T-helper 1 cell treated with Interleukin-12 subunit alpha and Interleukin-12 subunit beta and Interleukin-4 antibody, amounts not matched to agents 30 ng/mL and 1 ng/mL, for 36 hours (primary cell): Measurements from ENCODE around the gene DNAH8. TPM values are rescaled to one million over a fixed set of nuclear protein-coding genes. Genes with fewer than 3 reads are reported as not detected.

Experiments
- intact Hi-C: fragments of 100-400 bp; cut with micrococcal nuclease; formaldehyde crosslinking; loops from one replicate; pipeline ENCODE4 v1.15.1; 2024
- total RNA-seq: library from RNA; stranded (reverse); gene quantifications from 2 replicates; pipeline ENCODE4 v1.2.3, GENCODE V29; 2022

DNAH8 gene
- total RNA-seq, 1 donor from 2014 or later, result 0.12 TPM

- intact Hi-C loops, result no loop called here
Measured at GRCh38 chr6:39047434-39048327, 332.6 kb downstream of the DNAH8 start.

GRCh38 chr6:39048481-39049399 lies 333.6 kb downstream of the DNAH8 start, which contains the start of gene GLP1R:
Gene GLP1R (plus strand): TSS chr6:39048781. CDS start chr6:39048841, 60 bp downstream.
- intact Hi-C loops, result no loop called here

GRCh38 chr6:39049575-39050283 lies 334.6 kb downstream of the DNAH8 start:
- intact Hi-C loops, result no loop called here

DNA sequence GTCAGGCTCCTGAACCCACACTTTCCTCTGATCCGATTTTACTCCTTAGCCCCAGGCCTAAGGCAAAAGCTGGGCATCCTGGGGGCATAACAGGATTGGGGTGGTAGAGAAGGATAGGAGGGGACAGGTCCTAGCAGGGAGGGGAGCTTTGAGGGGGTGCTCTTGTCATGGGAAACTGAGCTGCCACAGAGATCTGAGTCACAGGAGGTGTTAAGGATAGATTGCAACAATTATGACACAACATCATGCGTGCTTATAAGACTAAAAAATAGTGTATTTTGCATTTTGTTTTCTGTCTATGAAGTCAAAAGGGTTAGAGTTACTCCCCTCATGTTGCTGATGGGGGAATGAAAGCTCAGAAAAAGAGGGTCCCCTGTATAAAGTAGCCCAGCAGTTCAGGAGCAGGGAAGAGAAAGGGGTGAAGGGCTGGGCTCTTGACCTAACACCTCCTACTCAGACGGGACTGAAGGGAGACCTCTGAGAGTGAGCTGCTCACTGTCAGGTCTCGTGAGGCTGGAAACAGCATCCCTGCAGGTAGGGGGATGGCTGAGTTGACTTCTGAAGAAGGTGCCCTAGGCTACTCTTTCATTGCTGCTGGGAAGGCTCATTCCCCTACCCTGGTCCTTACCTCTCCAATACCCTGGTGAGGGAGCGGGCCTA lies 335.5 kb downstream of the DNAH8 start:
- intact Hi-C loops, result no loop called here

DNA sequence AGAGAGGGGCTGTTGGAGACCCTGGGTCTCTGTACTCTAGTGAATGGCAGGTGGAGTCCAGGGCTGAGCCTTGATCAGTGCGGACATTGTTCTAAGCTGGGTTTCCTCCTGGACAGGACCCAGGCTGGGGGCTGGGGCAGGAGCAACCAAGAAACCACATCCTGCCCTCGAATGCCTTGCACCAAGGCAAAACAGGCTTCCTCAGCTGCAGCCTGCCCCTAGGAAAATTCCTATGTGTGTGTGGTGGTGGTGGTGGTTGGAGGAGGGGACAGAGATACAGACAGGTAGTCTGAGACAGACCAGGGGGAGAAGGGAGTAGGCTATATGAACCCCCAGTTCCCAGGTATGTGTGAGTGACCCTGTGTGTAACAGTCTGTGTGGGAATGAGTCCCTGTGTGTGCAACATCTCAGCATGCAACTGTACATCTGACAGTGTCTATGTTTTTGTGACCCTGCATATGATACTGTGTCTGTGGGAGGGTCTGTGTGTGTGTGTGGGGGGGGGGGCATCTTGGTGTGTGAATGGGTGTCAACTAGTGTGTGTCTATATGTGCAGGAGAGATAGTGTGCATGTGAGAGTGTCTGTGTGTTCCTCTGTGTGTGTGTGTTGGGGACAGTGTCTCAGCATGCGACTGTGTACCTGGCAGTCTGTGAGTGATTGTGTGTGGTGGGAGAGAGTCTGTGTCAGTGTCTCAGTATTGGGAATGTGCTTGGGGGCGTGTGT lies 336.4 kb downstream of the DNAH8 start:
- intact Hi-C loops, result no loop called here

DNA sequence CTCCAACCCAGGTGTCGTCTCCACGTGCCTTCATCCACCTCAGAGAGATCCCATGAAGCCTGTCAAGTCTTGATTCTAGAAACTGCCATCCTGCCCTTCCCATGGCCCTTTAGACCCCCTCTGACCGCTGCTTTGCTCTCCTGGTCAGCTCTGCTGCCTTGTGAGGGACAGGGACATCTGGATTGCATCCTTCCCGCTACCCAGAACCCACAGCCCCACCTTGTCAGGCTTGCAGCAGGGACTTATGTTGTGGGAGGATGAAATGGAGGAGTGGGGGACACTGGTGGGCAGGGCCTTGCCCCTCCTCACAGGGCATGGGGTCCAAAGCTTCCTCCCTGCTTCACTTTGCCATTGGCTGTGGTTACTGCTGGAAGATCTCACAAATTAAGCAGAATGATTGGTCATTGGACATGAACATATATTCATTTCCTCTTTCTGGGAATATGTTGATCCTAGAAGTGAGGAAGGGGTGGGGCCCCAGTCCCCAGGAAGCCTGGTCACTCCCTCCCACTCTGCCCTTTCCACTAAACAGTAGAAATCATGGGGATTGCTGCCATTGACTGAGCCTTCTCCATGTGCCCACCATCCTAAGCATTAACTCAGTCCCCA lies 338.0 kb downstream of the DNAH8 start:
- intact Hi-C loops, result no loop called here

DNA sequence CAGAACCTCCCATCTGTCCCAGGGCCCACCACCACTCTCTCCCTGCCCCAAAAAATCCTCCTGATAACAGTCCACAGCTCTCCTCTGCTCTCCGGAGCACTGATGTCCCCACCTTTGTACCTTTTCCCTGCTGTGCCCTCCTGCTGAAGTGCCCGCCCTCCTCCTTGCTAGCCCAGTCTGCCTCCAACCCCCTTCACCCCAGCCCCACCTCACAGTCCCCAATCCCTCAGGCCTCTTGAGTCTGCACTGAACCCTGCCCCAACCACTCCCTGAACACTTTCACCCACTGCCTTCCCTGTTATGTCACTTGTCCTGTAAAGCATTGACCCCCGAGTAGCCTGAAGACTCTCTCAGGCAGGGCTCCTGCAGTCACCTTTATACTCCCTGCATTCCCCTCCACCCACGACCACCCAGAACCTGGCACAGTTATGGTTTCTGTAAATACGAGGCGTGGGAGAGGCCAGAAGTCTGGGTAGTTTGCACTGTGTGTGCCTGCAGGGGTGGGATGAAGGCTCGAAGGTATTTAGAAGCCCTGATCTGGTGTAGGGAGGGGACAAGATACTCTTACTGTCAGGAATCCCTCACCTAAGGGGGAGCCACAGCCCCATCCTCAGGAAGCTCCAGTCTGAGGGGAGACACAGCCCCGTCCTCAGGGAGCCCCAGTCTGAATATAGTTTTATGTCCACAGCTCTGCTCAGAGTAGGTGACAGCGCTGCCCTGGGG lies 338.9 kb downstream of the DNAH8 start:
- intact Hi-C loops, result no loop called here

DNA sequence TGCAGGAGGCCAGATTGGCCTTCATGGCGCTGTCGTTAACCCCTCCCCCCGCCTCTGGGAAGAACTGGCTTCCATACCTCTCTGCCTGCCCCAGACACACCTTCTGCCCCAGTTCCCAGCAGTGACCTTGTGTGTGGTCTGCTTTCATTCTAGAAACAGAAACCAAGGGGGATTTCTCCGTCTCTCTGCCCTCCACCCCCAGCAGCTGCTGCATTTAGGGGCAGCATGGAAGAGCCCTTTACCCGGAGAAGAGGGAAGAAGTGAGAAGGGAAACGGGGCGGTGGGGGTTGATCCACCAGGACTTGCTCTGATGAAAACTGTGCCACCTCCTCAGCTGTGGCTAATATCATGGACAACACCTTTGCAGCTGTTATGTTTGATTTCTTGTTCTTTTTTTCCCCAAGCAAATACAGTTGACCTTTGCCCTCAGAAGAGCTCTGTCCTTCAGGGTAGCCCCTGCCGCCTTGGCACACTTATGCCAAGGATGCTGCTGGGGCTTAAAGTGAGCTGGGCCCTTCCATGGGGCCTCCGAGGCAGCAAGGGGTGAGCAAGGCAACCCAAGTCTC lies 339.5 kb downstream of the DNAH8 start:
- intact Hi-C loops, result no loop called here

DNA sequence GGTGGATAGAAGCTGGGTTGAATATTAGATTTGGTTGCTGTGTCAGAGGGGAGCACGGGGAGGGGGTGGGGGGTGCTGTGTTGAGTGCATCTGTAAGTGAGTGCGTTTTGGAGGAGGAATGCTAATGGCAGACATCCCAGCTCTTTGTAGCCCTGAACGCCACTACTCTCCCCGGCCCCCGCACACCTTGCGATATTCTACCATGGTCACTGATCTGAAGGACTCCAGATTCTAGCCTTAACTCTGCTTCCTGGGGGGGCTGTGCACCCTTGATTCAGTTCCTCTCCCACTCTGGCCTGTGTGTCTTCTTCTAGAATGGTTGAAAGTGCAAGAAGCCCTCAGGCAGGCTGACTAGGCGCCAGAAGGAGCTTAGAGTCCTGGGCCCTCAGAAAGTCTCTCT lies 340.6 kb downstream of the DNAH8 start:
- intact Hi-C loops, result no loop called here

- intact Hi-C loops, result no loop called here
Measured at GRCh38 chr6:39056191-39056590, 341.1 kb downstream of the DNAH8 start.

- intact Hi-C loops, result no loop called here
Measured at GRCh38 chr6:39056681-39057080, 341.6 kb downstream of the DNAH8 start.

- intact Hi-C loops, result no loop called here
Measured at GRCh38 chr6:39057251-39058155, 342.4 kb downstream of the DNAH8 start.

- intact Hi-C loops, result no loop called here
Measured at GRCh38 chr6:39058471-39059147, 343.5 kb downstream of the DNAH8 start.

DNA sequence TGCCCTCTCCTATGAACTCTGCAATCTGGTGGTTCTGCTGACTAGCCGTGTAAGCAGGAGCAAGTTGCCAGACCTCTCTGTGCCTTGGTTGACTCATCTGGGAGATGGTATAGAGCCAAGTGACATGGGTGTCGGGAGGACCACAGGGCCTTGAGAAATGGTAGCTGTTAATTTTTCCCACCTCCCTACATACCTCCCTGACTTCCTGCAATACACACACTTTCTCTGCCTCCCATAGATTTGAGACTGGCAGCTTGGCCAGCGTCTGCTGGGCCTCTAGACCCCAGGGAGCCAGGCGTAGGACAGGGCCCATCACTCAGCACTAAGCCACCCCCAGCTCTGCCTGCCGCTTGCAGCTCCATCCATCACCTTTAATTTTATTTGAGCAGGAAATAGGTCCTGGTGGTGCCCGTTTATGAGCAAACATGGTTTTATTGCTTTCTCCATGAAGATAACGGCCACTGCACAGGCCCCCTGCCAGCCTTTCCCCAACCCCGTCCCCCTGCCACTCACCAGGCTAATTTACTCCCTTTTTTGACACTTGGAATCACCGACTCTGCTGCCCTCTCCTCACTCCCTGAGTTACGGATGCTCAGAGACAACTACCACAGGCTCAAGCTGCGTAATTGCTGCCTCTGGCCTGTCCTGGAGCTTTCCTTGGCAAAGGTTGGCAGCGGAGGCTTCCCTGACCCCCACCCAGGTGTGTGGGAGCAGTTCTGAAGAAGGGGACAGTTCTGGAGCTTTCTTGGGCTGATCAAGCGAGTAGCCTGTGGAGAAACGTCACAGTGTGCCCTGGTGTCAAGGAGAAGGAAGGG lies 344.6 kb downstream of the DNAH8 start:
- intact Hi-C loops, result no loop called here

GRCh38 chr6:39060467-39061160 lies 345.5 kb downstream of the DNAH8 start:
- intact Hi-C loops, result no loop called here

GRCh38 chr6:39061182-39061581 lies 346.1 kb downstream of the DNAH8 start:
- intact Hi-C loops, result no loop called here
